DND-41 (cell line): Measurements from ENCODE around the gene DMAP1.

Experiments used
- ATAC-seq: fragments of 200-7000 bp; cut with Tn5 transposase; 3 replicates; pipeline ENCODE4 v1.9.1; 2021; ENCODE audit warnings: low read depth; ENCODE audit not compliant: insufficient read depth
- DNase-seq: peaks from one replicate; pipeline ENCODE4 v3.0.0-alpha.2; 2020
- H2AFZ ChIP-seq: 2 replicates; pipeline ENCODE4 v1.6.0; 2012; ENCODE audit warnings: low read depth, low read length
- H3K27ac ChIP-seq: 2 replicates; pipeline ENCODE4 v1.5.1; 2012; ENCODE audit warnings: low read length, inconsistent platforms
- H3K27me3 ChIP-seq: fragments of 200-600 bp; sonication (generic); 2 replicates; pipeline ENCODE4 v1.6.0; 2012; ENCODE audit warnings: low read length, mild to moderate bottlenecking, inconsistent platforms; ENCODE audit not compliant: insufficient read depth, poor library complexity
- H3K36me3 ChIP-seq: 2 replicates; pipeline ENCODE4 v1.5.1; 2012; ENCODE audit warnings: low read length, inconsistent platforms; ENCODE audit not compliant: insufficient read depth
- H3K4me1 ChIP-seq: 2 replicates; pipeline ENCODE4 v1.5.1; 2012; ENCODE audit warnings: mild to moderate bottlenecking, low read length; ENCODE audit not compliant: insufficient read depth
- H3K4me2 ChIP-seq: 2 replicates; pipeline ENCODE4 v1.6.0; 2012; ENCODE audit warnings: mild to moderate bottlenecking, moderate library complexity, low read length, inconsistent platforms; ENCODE audit not compliant: insufficient read depth
- H3K4me3 ChIP-seq, 2 experiments: fragments of 200-600 bp in 1 of 2; shearing (Covaris generic) in 1 of 2; 2 replicates each; pipeline ENCODE4 v1.5.1; 2012 to 2016; ENCODE audit warnings: inconsistent platforms in 2 of 2, low read length in 2 of 2, mild to moderate bottlenecking in 2 of 2, low read depth in 1 of 2, moderate library complexity in 1 of 2
- H3K79me2 ChIP-seq: 2 replicates; pipeline ENCODE4 v1.6.0; 2012; ENCODE audit warnings: low read length, inconsistent platforms; ENCODE audit not compliant: insufficient read depth
- H3K9ac ChIP-seq: 2 replicates; pipeline ENCODE4 v1.6.0; 2012; ENCODE audit warnings: low read depth, mild to moderate bottlenecking, inconsistent platforms, low read length, moderate library complexity
- H3K9me3 ChIP-seq: 2 replicates; pipeline ENCODE4 v1.5.1; 2012; ENCODE audit warnings: low read length, moderate library complexity, mild to moderate bottlenecking, inconsistent platforms; ENCODE audit not compliant: insufficient read depth, severe bottlenecking
- H4K20me1 ChIP-seq: 2 replicates; pipeline ENCODE4 v1.6.0; 2012; ENCODE audit warnings: low read length; ENCODE audit not compliant: insufficient read depth
- EZH2 ChIP-seq: IDR thresholded peaks from 3 replicates; pipeline ENCODE4 v1.6.1; 2012; ENCODE audit warnings: borderline replicate concordance, low read depth, mild to moderate bottlenecking, moderate library complexity, low read length, inconsistent platforms; ENCODE audit not compliant: severe bottlenecking
- TF ChIP-seq, protein P1 (sequence below): IDR thresholded peaks from 2 replicates; pipeline ENCODE4 v1.5.1; 2012; ENCODE audit warnings: borderline replicate concordance, low read length, moderate library complexity, mild to moderate bottlenecking; ENCODE audit not compliant: poor library complexity, severe bottlenecking; ENCODE audit errors: extremely low read depth

DMAP1 gene

DNA sequence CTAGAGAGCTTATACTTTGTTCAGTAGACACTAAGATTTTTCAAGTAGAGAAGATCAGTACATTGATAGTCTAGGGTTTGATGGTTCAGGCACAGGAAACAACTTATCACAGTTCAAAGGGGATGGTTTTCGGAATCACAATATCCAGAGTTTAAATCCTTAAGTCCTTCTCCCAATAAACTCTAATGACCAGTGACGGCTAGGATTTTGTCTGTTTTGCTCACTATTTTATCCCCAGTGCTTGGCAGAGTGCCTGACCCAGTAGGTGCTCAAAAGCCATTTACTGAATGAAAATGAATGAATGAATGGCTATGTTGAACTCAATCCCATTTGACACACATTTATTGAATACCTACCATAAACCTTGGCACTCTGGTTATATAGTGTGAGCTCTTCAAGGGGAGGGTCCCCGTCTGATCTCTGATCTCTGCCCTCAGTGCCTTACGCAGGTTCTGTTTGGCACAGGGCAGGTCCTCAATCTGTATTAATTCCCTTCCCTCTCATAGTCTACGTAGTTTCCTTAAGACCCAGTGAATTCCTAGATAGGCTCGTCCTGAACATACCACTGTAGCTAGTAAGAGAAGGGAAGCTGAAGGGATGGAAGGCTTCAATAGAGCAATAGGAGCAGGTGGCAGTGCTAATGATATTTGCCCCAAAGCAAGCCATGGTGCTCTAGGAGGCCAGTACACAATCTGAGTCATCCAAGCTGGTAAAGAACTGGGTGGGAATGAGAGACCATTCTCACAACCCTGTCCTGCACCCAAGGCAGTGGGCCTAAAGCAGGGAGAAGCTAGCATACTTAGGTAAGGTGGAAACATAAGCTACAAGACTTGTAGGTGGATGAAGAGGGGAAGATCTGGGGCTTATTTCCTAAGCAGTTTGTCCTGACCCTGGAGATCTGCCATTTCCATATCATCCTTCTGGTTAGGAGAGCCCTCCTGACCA lies 53.4 kb downstream of the DMAP1 start:
- H3K79me2 ChIP-seq: no peaks in the 10 kb centered on the region
- no peak overlapping the region for H3K4me2 ChIP-seq
- H3K4me1 ChIP-seq: no peaks in the 10 kb centered on the region
- H4K20me1 ChIP-seq: peaks cover 26% of the 10 kb centered on the region
- no peak overlapping the region for H3K4me3 ChIP-seq
- no peak overlapping the region for H3K9ac ChIP-seq
- H3K27ac ChIP-seq: no peak overlapping the region
- no peak for TF ChIP-seq EZH2
- TF ChIP-seq, protein P1, sequence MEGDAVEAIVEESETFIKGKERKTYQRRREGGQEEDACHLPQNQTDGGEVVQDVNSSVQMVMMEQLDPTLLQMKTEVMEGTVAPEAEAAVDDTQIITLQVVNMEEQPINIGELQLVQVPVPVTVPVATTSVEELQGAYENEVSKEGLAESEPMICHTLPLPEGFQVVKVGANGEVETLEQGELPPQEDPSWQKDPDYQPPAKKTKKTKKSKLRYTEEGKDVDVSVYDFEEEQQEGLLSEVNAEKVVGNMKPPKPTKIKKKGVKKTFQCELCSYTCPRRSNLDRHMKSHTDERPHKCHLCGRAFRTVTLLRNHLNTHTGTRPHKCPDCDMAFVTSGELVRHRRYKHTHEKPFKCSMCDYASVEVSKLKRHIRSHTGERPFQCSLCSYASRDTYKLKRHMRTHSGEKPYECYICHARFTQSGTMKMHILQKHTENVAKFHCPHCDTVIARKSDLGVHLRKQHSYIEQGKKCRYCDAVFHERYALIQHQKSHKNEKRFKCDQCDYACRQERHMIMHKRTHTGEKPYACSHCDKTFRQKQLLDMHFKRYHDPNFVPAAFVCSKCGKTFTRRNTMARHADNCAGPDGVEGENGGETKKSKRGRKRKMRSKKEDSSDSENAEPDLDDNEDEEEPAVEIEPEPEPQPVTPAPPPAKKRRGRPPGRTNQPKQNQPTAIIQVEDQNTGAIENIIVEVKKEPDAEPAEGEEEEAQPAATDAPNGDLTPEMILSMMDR: no peak
- H3K9me3 ChIP-seq: no peaks in the 10 kb centered on the region
- ATAC-seq (no peak), DNase-seq (no peak)
- peaks cover 2% of the 10 kb centered on the region; the same call in 1 of the 2 replicates for H3K36me3 ChIP-seq
- no peak overlapping the region for H2AFZ ChIP-seq
- H3K27me3 ChIP-seq: no peaks in the 10 kb centered on the region

- no peak overlapping the region for H3K4me2 ChIP-seq
- H3K79me2 ChIP-seq: no peaks in the 10 kb centered on the region
- no peaks in the 10 kb centered on the region for H3K4me1 ChIP-seq
- H2AFZ ChIP-seq: no peak overlapping the region
- no peak overlapping the region for H3K9ac ChIP-seq
- H3K4me3 ChIP-seq: no peak overlapping the region
- H3K36me3 ChIP-seq: peaks cover 4% of the 10 kb centered on the region; the same call in 1 of the 2 replicates
- H3K9me3 ChIP-seq: no peaks in the 10 kb centered on the region
- peaks cover 23% of the 10 kb centered on the region for H4K20me1 ChIP-seq
- H3K27me3 ChIP-seq: no peaks in the 10 kb centered on the region
- TF ChIP-seq, protein P1: no peak
- no peak for TF ChIP-seq EZH2
- H3K27ac ChIP-seq: no peak overlapping the region
- DNase-seq: no peak
- ATAC-seq: no peak
Measured at GRCh38 chr1:44267438-44267837, 54.2 kb downstream of the DMAP1 start.

GRCh38 chr1:44268054-44268453 lies 54.8 kb downstream of the DMAP1 start:
- H3K4me1 ChIP-seq: no peaks in the 10 kb centered on the region
- DNase-seq: no peak
- ATAC-seq: no peak
- no peaks in the 10 kb centered on the region for H3K79me2 ChIP-seq
- H3K27ac ChIP-seq: no peak overlapping the region
- H3K9me3 ChIP-seq: no peaks in the 10 kb centered on the region
- H2AFZ ChIP-seq: no peak overlapping the region
- H3K4me3 ChIP-seq: no peak overlapping the region
- no peak overlapping the region for H3K4me2 ChIP-seq
- peaks cover 22% of the 10 kb centered on the region for H4K20me1 ChIP-seq
- no peak overlapping the region for H3K9ac ChIP-seq
- TF ChIP-seq EZH2: no peak
- H3K36me3 ChIP-seq: peaks cover 4% of the 10 kb centered on the region; the same call in 1 of the 2 replicates
- no peaks in the 10 kb centered on the region for H3K27me3 ChIP-seq
